Skeletal muscle satellite cell (primary cell): ENCODE data around the gene KCTD20. TPM values are rescaled to one million over a fixed set of nuclear protein-coding genes. Genes with fewer than 3 reads are reported as not detected.

Source experiments
- small RNA-seq: library from RNA; depleted of rRNA; stranded (forward); fragments of <200 nt; gene quantifications from one replicate; pipeline ENCODE3, GENCODE V24; 2012

Gene KCTD20

Small RNA genes within 50 kb of the gene (small RNA-seq; reads per million reads assigned to genes)
- gene RN7SL502P, result not detected
